T-cell (primary cell): ENCODE measurements around the gene MYO1D. TPM values are rescaled to one million over a fixed set of nuclear protein-coding genes. Genes with fewer than 3 reads are reported as not detected.

ENCODE experiments used
- ATAC-seq, 4 experiments: fragments of 200-7000 bp in 3 of 4; fragments of 150-1000 bp in 1 of 4; cut with Tn5 transposase; replicated peaks in 1 of 4; 1 replicate in 3 of 4; 2 replicates in 1 of 4; pipeline ENCODE4 v1.10.0; 2021; ENCODE audit warnings: moderate library complexity in 3 of 4, mild to moderate bottlenecking in 2 of 4, moderate number of reproducible peaks in 1 of 4
- CTCF ChIA-PET, 2 donors: fragments of 300-600 bp; sonication (Branson Sonifier 250); formaldehyde crosslinking; loops; one replicate each; lab custom pipeline; 2022; ENCODE audit warnings: antibody characterized with exemption in 2 of 2; lab: Charles Lee
- POLR2A ChIA-PET, 2 donors: fragments of 300-600 bp; sonication (Branson Sonifier 250); formaldehyde crosslinking; loops; one replicate each; lab custom pipeline; 2022; ENCODE audit warnings: antibody characterized with exemption in 2 of 2; lab: Charles Lee
- DNase-seq, 35 experiments: peaks; one replicate each; pipeline versions ENCODE4 v3.0.0 to v3.0.0-alpha.2; 2013 to 2023
- H3K27ac ChIP-seq: one replicate; pipeline ENCODE4 v1.5.1; 2013; ENCODE audit warnings: low read length
- H3K27me3 ChIP-seq, 2 experiments: replicated peaks in 1 of 2; 1 replicate in 1 of 2; 2 replicates in 1 of 2; pipeline versions ENCODE4 v1.6.1 to v1.7.0; 2013; ENCODE audit warnings: low read length in 1 of 2, mixed read lengths in 1 of 2; ENCODE audit not compliant: control insufficient read depth in 2 of 2, insufficient read depth in 2 of 2; ENCODE audit errors: extremely low read depth in 1 of 2
- H3K36me3 ChIP-seq, 2 donors: 1 replicate in 1 of 2; 2 replicates in 1 of 2; pipeline versions ENCODE4 v1.6.1 to v1.7.0; 2013; ENCODE audit warnings: low read length in 1 of 2; ENCODE audit not compliant: control insufficient read depth in 2 of 2, insufficient read depth in 1 of 2; ENCODE audit errors: extremely low read depth in 1 of 2
- H3K4me1 ChIP-seq, 2 experiments: 1 replicate in 1 of 2; 2 replicates in 1 of 2; pipeline versions ENCODE4 v1.6.1 to v1.7.0; 2013; ENCODE audit warnings: low read length in 2 of 2, mixed read lengths in 1 of 2; ENCODE audit not compliant: insufficient read depth in 2 of 2, control insufficient read depth in 1 of 2; ENCODE audit errors: extremely low read depth in 1 of 2
- H3K4me3 ChIP-seq, 2 donors: 1 replicate in 1 of 2; 2 replicates in 1 of 2; pipeline versions ENCODE4 v1.5.1 to v1.7.0; 2013; ENCODE audit warnings: mild to moderate bottlenecking in 2 of 2, low read length in 1 of 2, moderate library complexity in 1 of 2; ENCODE audit not compliant: control insufficient read depth in 1 of 2; ENCODE audit errors: extremely low read depth in 1 of 2
- H3K9me3 ChIP-seq: 2 replicates; pipeline ENCODE4 v1.7.0; 2013
- H3K27ac Mint-ChIP-seq, 2 donors: one replicate each; pipeline ENCODE4 v1.8.0; 2020 to 2021; ENCODE audit warnings: mild to moderate bottlenecking in 2 of 2, mixed read lengths in 2 of 2
- H3K27me3 Mint-ChIP-seq, 2 donors: one replicate each; pipeline ENCODE4 v1.8.0; 2021 to 2022; ENCODE audit warnings: mixed read lengths in 2 of 2
- H3K36me3 Mint-ChIP-seq: one replicate; pipeline ENCODE4 v1.8.0; 2021; ENCODE audit warnings: mixed read lengths
- H3K4me1 Mint-ChIP-seq, 3 donors: one replicate each; pipeline ENCODE4 v1.8.0; 2020 to 2022; ENCODE audit warnings: mixed read lengths in 3 of 3, mild to moderate bottlenecking in 1 of 3
- H3K4me3 Mint-ChIP-seq, 3 donors: one replicate each; pipeline ENCODE4 v1.8.0; 2020 to 2022; ENCODE audit warnings: mild to moderate bottlenecking in 3 of 3, mixed read lengths in 3 of 3, moderate library complexity in 3 of 3
- H3K9me3 Mint-ChIP-seq, 3 donors: one replicate each; pipeline ENCODE4 v1.8.0; 2020 to 2022; ENCODE audit warnings: mixed read lengths in 3 of 3
- WGBS: methylation state at CpG from one replicate; pipeline ENCODE4 v1.1.5; 2013; ENCODE audit warnings: missing lambda C conversion rate; ENCODE audit not compliant: insufficient coverage; 5-methylcytosine and 5-hydroxymethylcytosine counted together
- total RNA-seq, 35 experiments: library from RNA in 6 of 35; stranded (reverse) in 6 of 35; fragments of 120-200 nt in 1 of 35; gene quantifications; one replicate each; pipeline versions ENCODE4 v1.2.1 to v1.2.4 and lab custom pipeline; 2013 to 2026

The MYO1D gene
- total RNA-seq, 5 donors from 2014 or later (not counting 1 experiment from before 2014, with no cell fraction given) = 8.3 to 11.1 (median 9.5) TPM

DNA sequence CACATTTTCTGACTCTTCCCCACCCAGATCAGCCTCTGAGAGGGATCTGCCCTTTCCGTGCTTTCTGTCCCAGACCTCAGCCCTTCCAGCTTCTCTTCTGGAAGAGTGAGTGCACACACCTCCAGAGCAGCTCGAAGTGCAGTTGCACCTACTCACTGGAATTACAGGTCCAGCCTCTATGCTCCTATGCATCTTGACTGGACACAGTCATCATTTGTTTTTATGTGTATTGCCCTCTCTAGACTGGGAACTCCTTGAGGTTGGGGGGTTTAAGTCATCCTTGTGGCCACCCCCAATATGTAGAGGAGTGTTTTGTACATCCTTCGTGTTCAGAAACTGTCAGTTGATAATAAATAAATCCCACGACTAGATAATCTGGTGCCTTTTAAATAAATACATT lies 308.2 kb downstream of the MYO1D start:
- Histone ChIP-seq H3K4me3 (no peak overlapping the region), H3K27me3 (no peaks in the 10 kb centered on the region), H3K36me3 (no peaks in the 10 kb centered on the region), H3K9me3 (no peaks in the 10 kb centered on the region), H3K4me1 (peaks cover 4 to 7% of the 10 kb centered on the region in 2 experiments), H3K27ac (no peak overlapping the region)
- H3K9me3 Mint-ChIP-seq = no peaks in the 10 kb centered on the region
- 80% methylated on average over 3 of the region's 4 CpGs for WGBS
- ChIA-PET CTCF (interaction anchor here in 1 of 2 donors (0.6 kb wide), 1 partner anchor 9 kb away, joined by 4 read pairs; no protein-coding TSS in a partner anchor), POLR2A (no interaction called here)
- peaks cover 10% of the 10 kb centered on the region for H3K36me3 Mint-ChIP-seq
- DNase-seq = no peak
- peaks cover 9 to 17% (median 13%) of the 10 kb centered on the region in 3 donors for H3K4me1 Mint-ChIP-seq
- no peaks in the 10 kb centered on the region for H3K27me3 Mint-ChIP-seq
- no peak overlapping the region for H3K4me3 Mint-ChIP-seq
- H3K27ac Mint-ChIP-seq = no peak overlapping the region
- no peak for ATAC-seq

DNA sequence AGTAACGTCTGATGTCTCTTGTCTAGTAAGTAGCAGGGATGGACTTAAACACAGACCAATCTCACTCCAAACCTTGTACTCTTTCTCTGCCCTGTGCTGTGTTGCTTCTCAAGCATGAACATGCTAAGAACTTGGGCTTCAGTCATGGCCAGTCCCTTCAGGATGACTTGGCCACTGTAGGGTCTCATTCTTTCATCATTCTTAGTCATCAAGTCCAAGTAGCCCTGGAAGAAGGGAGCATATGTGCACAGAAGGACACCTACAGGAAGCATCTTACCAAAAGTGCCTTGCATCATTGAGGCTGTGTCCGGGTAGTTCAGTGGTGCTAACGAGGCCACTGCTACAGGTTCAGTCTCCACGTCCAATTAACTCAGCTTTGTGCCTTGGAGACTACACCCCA lies 309.4 kb downstream of the MYO1D start:
- H3K27me3 Mint-ChIP-seq = no peaks in the 10 kb centered on the region
- POLR2A ChIA-PET = interaction anchor here in 1 of 2 donors (0.6 kb wide), 1 partner anchor 228 kb away, joined by 4 read pairs; no protein-coding TSS in a partner anchor
- peaks cover 9 to 17% (median 13%) of the 10 kb centered on the region in 3 donors for H3K4me1 Mint-ChIP-seq
- Histone ChIP-seq H3K27me3 (no peaks in the 10 kb centered on the region), H3K27ac (no peak overlapping the region), H3K4me1 (peaks cover 4 to 7% of the 10 kb centered on the region in 2 experiments), H3K4me3 (no peak overlapping the region), H3K36me3 (no peaks in the 10 kb centered on the region), H3K9me3 (no peaks in the 10 kb centered on the region)
- no peak overlapping the region for H3K27ac Mint-ChIP-seq
- DNase-seq (no peak), ATAC-seq (no peak)
- WGBS = no CpG with 5 or more reads among the region's 4 CpGs
- H3K4me3 Mint-ChIP-seq = no peak overlapping the region
- CTCF ChIA-PET = no interaction called here
- H3K9me3 Mint-ChIP-seq = no peaks in the 10 kb centered on the region
- peaks cover 10% of the 10 kb centered on the region for H3K36me3 Mint-ChIP-seq

DNA sequence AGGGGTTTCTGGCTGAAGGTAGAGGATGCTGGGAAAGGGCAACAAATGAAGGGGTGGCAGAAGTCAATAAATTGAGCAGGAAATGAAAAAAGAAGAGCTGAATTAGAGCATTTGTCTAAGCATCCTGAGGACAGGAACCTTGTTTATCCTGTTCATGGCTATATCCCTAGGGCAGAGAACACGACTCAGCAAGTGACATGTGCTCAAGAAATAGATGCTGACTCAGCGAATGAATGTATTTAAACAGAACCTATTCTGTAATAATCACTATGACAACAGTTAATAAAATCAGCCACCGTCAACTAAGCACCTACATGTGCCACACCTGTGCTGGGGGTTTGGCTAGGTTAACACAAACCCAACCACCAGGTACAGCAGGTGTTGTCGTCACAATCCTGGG lies 309.8 kb downstream of the MYO1D start:
- Histone ChIP-seq H3K36me3 (no peaks in the 10 kb centered on the region), H3K4me3 (no peak overlapping the region), H3K9me3 (no peaks in the 10 kb centered on the region), H3K27me3 (no peaks in the 10 kb centered on the region), H3K27ac (no peak overlapping the region), H3K4me1 (peaks cover 4 to 7% of the 10 kb centered on the region in 2 experiments)
- ATAC-seq (no peak), DNase-seq (no peak)
- Mint-ChIP-seq H3K27ac (no peak overlapping the region), H3K27me3 (no peaks in the 10 kb centered on the region), H3K4me3 (no peak overlapping the region), H3K9me3 (no peaks in the 10 kb centered on the region), H3K4me1 (peaks cover 9 to 17% (median 13%) of the 10 kb centered on the region in 3 donors), H3K36me3 (peaks cover 10% of the 10 kb centered on the region)
- ChIA-PET POLR2A (no interaction called here), CTCF (interaction anchor here in 1 of 2 donors (0.5 kb wide), 1 partner anchor 98 kb away, joined by 4 read pairs; no protein-coding TSS in a partner anchor)
- WGBS = 90% methylated on average over 2 of the region's 4 CpGs

DNA sequence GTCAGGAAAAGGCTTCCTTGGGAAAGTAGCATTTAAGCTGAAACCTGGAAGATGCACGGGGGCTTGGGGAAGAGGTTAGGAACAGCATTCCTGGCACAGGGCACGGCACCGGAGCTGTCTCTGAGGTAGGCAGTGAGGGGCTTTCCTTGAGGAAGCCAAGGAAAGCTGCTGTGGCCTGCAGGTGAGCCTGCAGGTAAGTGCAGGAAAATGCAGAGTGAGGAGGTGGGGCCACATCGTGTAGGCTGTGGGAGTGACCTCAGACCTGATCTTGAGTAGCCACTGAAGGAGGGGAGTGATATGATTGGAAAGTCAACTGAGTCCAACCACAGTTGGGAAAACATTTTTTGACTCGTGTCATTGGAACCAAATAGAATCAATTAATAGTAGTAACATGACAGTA lies 310.6 kb downstream of the MYO1D start:
- DNase-seq = no peak
- WGBS = 86% methylated on average over 4 of the region's 5 CpGs
- CTCF ChIA-PET = no interaction called here
- Histone ChIP-seq H3K27ac (no peak overlapping the region), H3K9me3 (no peaks in the 10 kb centered on the region), H3K27me3 (no peaks in the 10 kb centered on the region), H3K4me1 (peaks cover 4 to 7% of the 10 kb centered on the region in 2 experiments), H3K4me3 (no peak overlapping the region), H3K36me3 (no peaks in the 10 kb centered on the region)
- Mint-ChIP-seq H3K27ac (no peak overlapping the region), H3K9me3 (no peaks in the 10 kb centered on the region), H3K36me3 (peaks cover 10% of the 10 kb centered on the region), H3K4me1 (peaks cover 9 to 17% (median 13%) of the 10 kb centered on the region in 3 donors), H3K27me3 (no peaks in the 10 kb centered on the region), H3K4me3 (no peak overlapping the region)
- no peak for ATAC-seq
- POLR2A ChIA-PET = no interaction called here

- Mint-ChIP-seq H3K4me3 (no peak overlapping the region), H3K27me3 (no peaks in the 10 kb centered on the region), H3K4me1 (peaks cover 7 to 13% (median 9%) of the 10 kb centered on the region in 3 donors), H3K9me3 (no peaks in the 10 kb centered on the region), H3K36me3 (peaks cover 10% of the 10 kb centered on the region), H3K27ac (no peak overlapping the region)
- ChIA-PET CTCF (no interaction called here), POLR2A (interaction anchor here in 1 of 2 donors (0.7 kb wide), 1 partner anchor 52 kb away, joined by 3 read pairs; no protein-coding TSS in a partner anchor)
- no peaks in the 10 kb centered on the region for H3K36me3 ChIP-seq
- DNase-seq (no peak), ATAC-seq (no peak)
- H3K4me3 ChIP-seq = no peak overlapping the region
- no peaks in the 10 kb centered on the region for H3K27me3 ChIP-seq
- H3K4me1 ChIP-seq = peaks cover 4 to 7% of the 10 kb centered on the region in 2 experiments
- no peak overlapping the region for H3K27ac ChIP-seq
- H3K9me3 ChIP-seq = no peaks in the 10 kb centered on the region
- WGBS = 100% methylated on average over 1 of the region's 3 CpGs
These were observed 311.5 kb downstream of the MYO1D start for GRCh38 chr17:32565401-32565800.

DNA sequence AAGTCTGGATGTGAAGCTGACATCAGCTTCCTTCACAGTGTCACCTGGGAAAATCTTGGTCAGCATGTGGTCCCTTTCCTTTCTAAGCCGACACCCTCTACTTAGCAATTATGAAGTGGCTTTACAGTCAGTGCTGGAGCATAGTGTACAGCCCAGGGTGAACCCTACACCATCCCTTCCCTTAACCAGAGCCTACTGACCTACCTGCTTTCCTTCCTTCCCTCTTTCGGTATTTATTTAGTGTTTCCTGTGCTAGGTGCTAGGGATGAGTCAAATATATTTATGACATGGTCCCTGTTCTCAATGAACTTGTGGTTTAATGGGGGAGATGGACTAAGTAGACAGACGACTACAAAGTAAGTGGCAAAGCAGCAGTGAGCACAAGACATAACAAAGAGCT lies 312.6 kb downstream of the MYO1D start:
- Histone ChIP-seq H3K9me3 (no peaks in the 10 kb centered on the region), H3K27ac (no peak overlapping the region), H3K36me3 (no peaks in the 10 kb centered on the region), H3K27me3 (no peaks in the 10 kb centered on the region), H3K4me3 (no peak overlapping the region), H3K4me1 (no peaks in the 10 kb centered on the region)
- no peaks in the 10 kb centered on the region for H3K27me3 Mint-ChIP-seq
- H3K4me3 Mint-ChIP-seq = no peak overlapping the region
- ChIA-PET POLR2A (no interaction called here), CTCF (no interaction called here)
- 50% methylated on average over 1 of the region's 3 CpGs for WGBS
- H3K36me3 Mint-ChIP-seq = peaks cover 10% of the 10 kb centered on the region
- no peaks in the 10 kb centered on the region for H3K9me3 Mint-ChIP-seq
- no peak for DNase-seq
- H3K27ac Mint-ChIP-seq = no peak overlapping the region
- peaks cover under 1 to 9% (median 4%) of the 10 kb centered on the region in 3 donors for H3K4me1 Mint-ChIP-seq
- ATAC-seq = no peak
